ENCODE data around the gene RPGRIP1.

The RPGRIP1 gene

GRCh38 chr14:21261824-21262223 is 18.1 kb upstream of the RPGRIP1 start:
- peaks cover 95% of the 10 kb centered on the region for H3K36me3 ChIP-seq (ENCODE audit: insufficient read depth, low read length)
- peak overlapping the region; percentile 28; the same call in 1 of the 2 replicates for H3K9ac ChIP-seq (ENCODE audit: low read depth, low read length)
- H3K27ac ChIP-seq (ENCODE audit: low read length): no peak overlapping the region
- H3K4me3 ChIP-seq (ENCODE audit: low read depth in 1 of 2, low read length in 2 of 2): no peak overlapping the region
- no peak overlapping the region for H2AFZ ChIP-seq (ENCODE audit: low read depth, low read length)
- DNase-seq: no peak
- no peak for ATAC-seq (ENCODE audit: insufficient read depth, low read depth)
- H3K4me2 ChIP-seq (ENCODE audit: insufficient read depth, low read length): peak overlapping the region; percentile 73; the same call in 1 of the 2 replicates
- TF ChIP-seq EZH2 (IDR thresholded peaks at IDR 0.05; ENCODE audit: borderline replicate concordance, low read depth, low read length, severe bottlenecking) (no peak), CTCF (IDR thresholded peaks at IDR 0.05; ENCODE audit: borderline replicate concordance, extremely low read depth, low read length, poor library complexity, severe bottlenecking) (no peak)
- peaks cover 85% of the 10 kb centered on the region for H3K4me1 ChIP-seq (ENCODE audit: insufficient read depth, low read length)
- H3K9me3 ChIP-seq (ENCODE audit: insufficient read depth, low read length, severe bottlenecking): no peaks in the 10 kb centered on the region
- H4K20me1 ChIP-seq (ENCODE audit: insufficient read depth, low read length): peaks cover 93% of the 10 kb centered on the region
- no peaks in the 10 kb centered on the region for H3K27me3 ChIP-seq (ENCODE audit: insufficient read depth, low read length, poor library complexity)
- H3K79me2 ChIP-seq (ENCODE audit: insufficient read depth, low read length): peaks cover 99% of the 10 kb centered on the region

- no peak for ATAC-seq (ENCODE audit: insufficient read depth, low read depth)
- peak overlapping the region in 1 of 2 experiments; percentile 40; a peak in 1 of 4 replicates for H3K4me3 ChIP-seq (ENCODE audit: low read depth in 1 of 2, low read length in 2 of 2)
- peaks cover 85% of the 10 kb centered on the region for H3K4me1 ChIP-seq (ENCODE audit: insufficient read depth, low read length)
- H3K4me2 ChIP-seq (ENCODE audit: insufficient read depth, low read length): peak overlapping the region; percentile 73
- H2AFZ ChIP-seq (ENCODE audit: low read depth, low read length): no peak overlapping the region
- peaks cover 95% of the 10 kb centered on the region for H3K36me3 ChIP-seq (ENCODE audit: insufficient read depth, low read length)
- H3K27me3 ChIP-seq (ENCODE audit: insufficient read depth, low read length, poor library complexity): no peaks in the 10 kb centered on the region
- DNase-seq: no peak
- TF ChIP-seq EZH2 (IDR thresholded peaks at IDR 0.05; ENCODE audit: borderline replicate concordance, low read depth, low read length, severe bottlenecking): no peak
- no peak for TF ChIP-seq CTCF (IDR thresholded peaks at IDR 0.05; ENCODE audit: borderline replicate concordance, extremely low read depth, low read length, poor library complexity, severe bottlenecking)
- no peaks in the 10 kb centered on the region for H3K9me3 ChIP-seq (ENCODE audit: insufficient read depth, low read length, severe bottlenecking)
- peaks cover 99% of the 10 kb centered on the region for H3K79me2 ChIP-seq (ENCODE audit: insufficient read depth, low read length)
- peak overlapping the region; percentile 28; the same call in 1 of the 2 replicates for H3K9ac ChIP-seq (ENCODE audit: low read depth, low read length)
- peaks cover 93% of the 10 kb centered on the region for H4K20me1 ChIP-seq (ENCODE audit: insufficient read depth, low read length)
- no peak overlapping the region for H3K27ac ChIP-seq (ENCODE audit: low read length)
These were observed 17.5 kb upstream of the RPGRIP1 start for GRCh38 chr14:21262410-21262809.

- TF ChIP-seq EZH2 (IDR thresholded peaks at IDR 0.05; ENCODE audit: borderline replicate concordance, low read depth, low read length, severe bottlenecking): no peak
- TF ChIP-seq CTCF (IDR thresholded peaks at IDR 0.05; ENCODE audit: borderline replicate concordance, extremely low read depth, low read length, poor library complexity, severe bottlenecking): no peak
- Histone ChIP-seq H3K79me2 (ENCODE audit: insufficient read depth, low read length) (peaks cover 99% of the 10 kb centered on the region), H3K4me1 (ENCODE audit: insufficient read depth, low read length) (peaks cover 89% of the 10 kb centered on the region), H3K9me3 (ENCODE audit: insufficient read depth, low read length, severe bottlenecking) (no peaks in the 10 kb centered on the region), H3K9ac (ENCODE audit: low read depth, low read length) (peak overlapping the region; percentile 31; the same call in 1 of the 2 replicates), H4K20me1 (ENCODE audit: insufficient read depth, low read length) (peaks cover 93% of the 10 kb centered on the region), H2AFZ (ENCODE audit: low read depth, low read length) (no peak overlapping the region), H3K4me3 (ENCODE audit: low read depth in 1 of 2, low read length in 2 of 2) (peak overlapping the region in 1 of 2 experiments; percentile 82; a peak in 1 of 4 replicates), H3K27me3 (ENCODE audit: insufficient read depth, low read length, poor library complexity) (no peaks in the 10 kb centered on the region), H3K36me3 (ENCODE audit: insufficient read depth, low read length) (peaks cover 95% of the 10 kb centered on the region), H3K4me2 (ENCODE audit: insufficient read depth, low read length) (peak overlapping the region; percentile 73), H3K27ac (ENCODE audit: low read length) (no peak overlapping the region)
- DNase-seq: no peak
- no peak for ATAC-seq (ENCODE audit: insufficient read depth, low read depth)
These were observed 16.4 kb upstream of the RPGRIP1 start for GRCh38 chr14:21263284-21264024.

Measured in DND-41 (cell line).